C4-2B (cell line): ENCODE data around the gene RAB3B.

Source experiments
- ZFX ChIP-seq: fragments of 450-650 bp; IDR thresholded peaks from 2 replicates; pipeline ENCODE4 v1.6.1; 2017
- TF ChIP-seq, protein P1 (sequence below): fragments of 450-650 bp; conservative IDR thresholded peaks from 2 replicates; pipeline ENCODE4 v1.5.1; 2017; ENCODE audit warnings: mild to moderate bottlenecking

DNA sequence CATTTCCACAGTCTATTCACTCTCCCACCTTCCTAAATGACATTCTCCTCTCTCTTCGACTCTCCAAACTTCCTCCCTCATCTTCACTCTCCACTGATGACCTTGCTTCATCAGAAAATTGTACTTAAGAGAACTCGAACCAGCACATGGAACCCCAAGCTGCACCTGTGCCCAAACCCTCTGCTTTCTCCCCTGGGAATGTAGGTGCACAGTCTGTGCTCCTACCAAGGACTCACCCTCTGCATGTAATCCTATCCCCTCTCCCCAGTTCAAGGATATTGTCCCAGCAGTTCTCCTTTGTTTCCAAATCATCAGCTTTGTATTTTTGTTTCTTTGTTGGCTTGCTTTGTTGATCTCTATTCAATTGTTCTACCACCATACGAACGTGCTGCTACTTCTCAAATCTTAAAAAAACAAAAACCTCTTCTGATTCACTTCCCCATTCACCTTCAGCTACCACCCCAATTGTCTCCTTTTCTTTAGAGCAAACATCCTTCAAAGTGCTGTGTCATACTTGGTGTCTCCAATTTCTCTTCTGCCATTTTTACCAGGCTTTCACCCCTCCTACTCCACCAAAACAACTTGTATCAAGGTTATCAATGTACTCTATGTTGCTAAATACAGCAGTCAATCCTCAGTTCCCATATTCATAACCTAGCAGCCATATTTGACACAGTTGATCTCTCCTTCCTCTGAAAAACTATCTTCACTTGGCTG, 26.8 kb downstream of the RAB3B start:
- TF ChIP-seq, protein P1, sequence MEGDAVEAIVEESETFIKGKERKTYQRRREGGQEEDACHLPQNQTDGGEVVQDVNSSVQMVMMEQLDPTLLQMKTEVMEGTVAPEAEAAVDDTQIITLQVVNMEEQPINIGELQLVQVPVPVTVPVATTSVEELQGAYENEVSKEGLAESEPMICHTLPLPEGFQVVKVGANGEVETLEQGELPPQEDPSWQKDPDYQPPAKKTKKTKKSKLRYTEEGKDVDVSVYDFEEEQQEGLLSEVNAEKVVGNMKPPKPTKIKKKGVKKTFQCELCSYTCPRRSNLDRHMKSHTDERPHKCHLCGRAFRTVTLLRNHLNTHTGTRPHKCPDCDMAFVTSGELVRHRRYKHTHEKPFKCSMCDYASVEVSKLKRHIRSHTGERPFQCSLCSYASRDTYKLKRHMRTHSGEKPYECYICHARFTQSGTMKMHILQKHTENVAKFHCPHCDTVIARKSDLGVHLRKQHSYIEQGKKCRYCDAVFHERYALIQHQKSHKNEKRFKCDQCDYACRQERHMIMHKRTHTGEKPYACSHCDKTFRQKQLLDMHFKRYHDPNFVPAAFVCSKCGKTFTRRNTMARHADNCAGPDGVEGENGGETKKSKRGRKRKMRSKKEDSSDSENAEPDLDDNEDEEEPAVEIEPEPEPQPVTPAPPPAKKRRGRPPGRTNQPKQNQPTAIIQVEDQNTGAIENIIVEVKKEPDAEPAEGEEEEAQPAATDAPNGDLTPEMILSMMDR = no peak
- TF ChIP-seq ZFX = no peak
